Measurements from ENCODE around the gene AGAP5. TPM values are rescaled to one million over a fixed set of nuclear protein-coding genes. Genes with fewer than 3 reads are reported as not detected.

The AGAP5 gene
- total and polyA plus RNA-seq, 10 of the 15 experiments (the other 5 are each of a cell fraction or from before 2014, with no cell fraction given) = 0.68 to 8.5 (median 6.7) TPM; not detected in 1

DNA sequence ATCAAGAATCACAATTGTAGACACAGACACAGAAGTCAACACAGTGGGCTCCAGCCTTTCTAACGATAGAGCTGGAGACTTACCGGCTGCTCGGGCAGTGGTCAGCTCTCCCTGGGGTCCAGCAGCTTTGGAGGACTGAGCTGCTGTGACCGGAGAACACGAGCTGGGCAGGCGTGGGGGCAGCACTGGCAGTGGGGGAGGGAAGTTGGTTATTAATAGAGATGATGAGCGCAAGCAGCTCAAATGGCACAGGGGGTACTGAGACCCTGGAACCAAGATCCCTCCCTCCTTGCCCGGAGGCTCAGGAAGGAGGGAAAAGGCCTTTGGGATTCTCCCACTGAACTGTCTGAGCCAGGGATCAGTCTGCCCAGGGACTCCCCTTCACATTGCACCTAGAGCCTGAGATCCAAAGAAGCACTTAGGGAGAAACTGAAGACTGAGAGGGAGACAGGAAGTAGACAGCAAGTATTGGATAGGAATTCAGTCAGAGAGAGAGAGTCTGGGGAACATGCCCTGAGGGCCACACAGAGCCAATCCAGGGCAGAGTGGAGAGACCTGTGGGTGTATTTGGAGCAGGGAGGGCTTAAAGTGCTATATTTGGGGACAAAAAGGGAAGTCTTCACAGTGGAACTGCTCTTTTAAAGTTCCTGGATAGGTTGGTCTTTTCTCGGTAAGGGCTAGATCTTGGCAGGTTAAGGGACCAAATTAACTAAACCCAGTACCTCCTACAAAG, 56.4 kb downstream of the AGAP5 start, which contains the start of gene MYOZ1:
TSS of gene MYOZ1 (minus strand) at position 147 of the 733 bp plus-strand sequence. CDS start 1,457 bp downstream, outside the sequence.
- ChIA-PET SMC1A (ENCODE audit: uncharacterized antibody, unreplicated experiment) (interaction anchor here (0.6 to 5.6 kb wide), 4 partner anchors 12 to 1413 kb away, joined by 3 to 134 read pairs (median 3); no protein-coding TSS in a partner anchor), RAD21 (ENCODE audit: unreplicated experiment) (interaction anchor here (0.6 to 5.4 kb wide), 3 partner anchors 24 to 112 kb away, joined by 3 to 96 read pairs (median 3); no protein-coding TSS in a partner anchor), POLR2A (no interaction called here), CTCF (interaction anchor here (0.6 to 5.2 kb wide), 4 partner anchors 8 to 113 kb away, joined by 3 to 60 read pairs (median 7); no protein-coding TSS in a partner anchor)
- no peaks in the 10 kb centered on the region for H3K36me3 ChIP-seq (ENCODE audit: control insufficient read depth in 2 of 2, insufficient read depth in 2 of 2, low read length in 1 of 2)
- no peaks in the 10 kb centered on the region for H3K9me3 ChIP-seq (replicated peaks; ENCODE audit: control insufficient read depth, insufficient read depth, low read length)
- H4K20me1 ChIP-seq (ENCODE audit: control insufficient read depth, insufficient read depth) = no peaks in the 10 kb centered on the region
- intact Hi-C loops (cut with micrococcal nuclease; ENCODE audit: unreplicated experiment) = no loop called here
- ATAC-seq (no peak), DNase-seq (ENCODE audit: low read depth, low spot score) (no peak), FAIRE-seq (no peak)
- no peaks in the 10 kb centered on the region for H3K27me3 ChIP-seq (replicated peaks in 1 of 2; ENCODE audit: control insufficient read depth in 2 of 2, insufficient read depth in 2 of 2, low read length in 1 of 2)
- no peaks in the 10 kb centered on the region for H3K79me2 ChIP-seq (ENCODE audit: control insufficient read depth, insufficient read depth, low read length)
- H3K4me2 ChIP-seq (ENCODE audit: control insufficient read depth, insufficient read depth) = no peak within 1 kb of the TSS
- no peak within 1 kb of the TSS for H3K9ac ChIP-seq (ENCODE audit: control insufficient read depth, insufficient read depth, low read length)
- no TSS peak for BruUV-seq (replicated peaks)
- H3K4me3 ChIP-seq = no peak within 1 kb of the TSS
- WGBS (ENCODE audit: insufficient coverage, insufficient replicate concordance, low lambda C conversion rate, missing lambda C conversion rate) = 66% methylated on average over 9 of the region's 9 CpGs
- no peak for TF ChIP-seq SMC3 (IDR thresholded peaks at IDR 0.05; ENCODE audit: borderline replicate concordance, low read length)
- TF ChIP-seq CHD4 (IDR thresholded peaks at IDR 0.05) = no peak
- TF ChIP-seq, protein P1, sequence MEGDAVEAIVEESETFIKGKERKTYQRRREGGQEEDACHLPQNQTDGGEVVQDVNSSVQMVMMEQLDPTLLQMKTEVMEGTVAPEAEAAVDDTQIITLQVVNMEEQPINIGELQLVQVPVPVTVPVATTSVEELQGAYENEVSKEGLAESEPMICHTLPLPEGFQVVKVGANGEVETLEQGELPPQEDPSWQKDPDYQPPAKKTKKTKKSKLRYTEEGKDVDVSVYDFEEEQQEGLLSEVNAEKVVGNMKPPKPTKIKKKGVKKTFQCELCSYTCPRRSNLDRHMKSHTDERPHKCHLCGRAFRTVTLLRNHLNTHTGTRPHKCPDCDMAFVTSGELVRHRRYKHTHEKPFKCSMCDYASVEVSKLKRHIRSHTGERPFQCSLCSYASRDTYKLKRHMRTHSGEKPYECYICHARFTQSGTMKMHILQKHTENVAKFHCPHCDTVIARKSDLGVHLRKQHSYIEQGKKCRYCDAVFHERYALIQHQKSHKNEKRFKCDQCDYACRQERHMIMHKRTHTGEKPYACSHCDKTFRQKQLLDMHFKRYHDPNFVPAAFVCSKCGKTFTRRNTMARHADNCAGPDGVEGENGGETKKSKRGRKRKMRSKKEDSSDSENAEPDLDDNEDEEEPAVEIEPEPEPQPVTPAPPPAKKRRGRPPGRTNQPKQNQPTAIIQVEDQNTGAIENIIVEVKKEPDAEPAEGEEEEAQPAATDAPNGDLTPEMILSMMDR (IDR thresholded peaks at IDR 0.05 in 2 of 3, conservative IDR thresholded peaks at IDR 0.05 in 1 of 3; ENCODE audit: control insufficient read depth in 2 of 3, extremely low read depth in 1 of 3, insufficient read depth in 1 of 3, low read depth in 3 of 3, low read length in 3 of 3) = no peak
- no peak for TF ChIP-seq NFYB (IDR thresholded peaks at IDR 0.05; ENCODE audit: insufficient read depth, low read depth, low read length)
- TF ChIP-seq, protein P2, sequence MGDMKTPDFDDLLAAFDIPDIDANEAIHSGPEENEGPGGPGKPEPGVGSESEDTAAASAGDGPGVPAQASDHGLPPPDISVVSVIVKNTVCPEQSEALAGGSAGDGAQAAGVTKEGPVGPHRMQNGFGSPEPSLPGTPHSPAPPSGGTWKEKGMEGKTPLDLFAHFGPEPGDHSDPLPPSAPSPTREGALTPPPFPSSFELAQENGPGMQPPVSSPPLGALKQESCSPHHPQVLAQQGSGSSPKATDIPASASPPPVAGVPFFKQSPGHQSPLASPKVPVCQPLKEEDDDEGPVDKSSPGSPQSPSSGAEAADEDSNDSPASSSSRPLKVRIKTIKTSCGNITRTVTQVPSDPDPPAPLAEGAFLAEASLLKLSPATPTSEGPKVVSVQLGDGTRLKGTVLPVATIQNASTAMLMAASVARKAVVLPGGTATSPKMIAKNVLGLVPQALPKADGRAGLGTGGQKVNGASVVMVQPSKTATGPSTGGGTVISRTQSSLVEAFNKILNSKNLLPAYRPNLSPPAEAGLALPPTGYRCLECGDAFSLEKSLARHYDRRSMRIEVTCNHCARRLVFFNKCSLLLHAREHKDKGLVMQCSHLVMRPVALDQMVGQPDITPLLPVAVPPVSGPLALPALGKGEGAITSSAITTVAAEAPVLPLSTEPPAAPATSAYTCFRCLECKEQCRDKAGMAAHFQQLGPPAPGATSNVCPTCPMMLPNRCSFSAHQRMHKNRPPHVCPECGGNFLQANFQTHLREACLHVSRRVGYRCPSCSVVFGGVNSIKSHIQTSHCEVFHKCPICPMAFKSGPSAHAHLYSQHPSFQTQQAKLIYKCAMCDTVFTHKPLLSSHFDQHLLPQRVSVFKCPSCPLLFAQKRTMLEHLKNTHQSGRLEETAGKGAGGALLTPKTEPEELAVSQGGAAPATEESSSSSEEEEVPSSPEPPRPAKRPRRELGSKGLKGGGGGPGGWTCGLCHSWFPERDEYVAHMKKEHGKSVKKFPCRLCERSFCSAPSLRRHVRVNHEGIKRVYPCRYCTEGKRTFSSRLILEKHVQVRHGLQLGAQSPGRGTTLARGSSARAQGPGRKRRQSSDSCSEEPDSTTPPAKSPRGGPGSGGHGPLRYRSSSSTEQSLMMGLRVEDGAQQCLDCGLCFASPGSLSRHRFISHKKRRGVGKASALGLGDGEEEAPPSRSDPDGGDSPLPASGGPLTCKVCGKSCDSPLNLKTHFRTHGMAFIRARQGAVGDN (IDR thresholded peaks at IDR 0.05) = no peak
- TF ChIP-seq, protein P3, sequence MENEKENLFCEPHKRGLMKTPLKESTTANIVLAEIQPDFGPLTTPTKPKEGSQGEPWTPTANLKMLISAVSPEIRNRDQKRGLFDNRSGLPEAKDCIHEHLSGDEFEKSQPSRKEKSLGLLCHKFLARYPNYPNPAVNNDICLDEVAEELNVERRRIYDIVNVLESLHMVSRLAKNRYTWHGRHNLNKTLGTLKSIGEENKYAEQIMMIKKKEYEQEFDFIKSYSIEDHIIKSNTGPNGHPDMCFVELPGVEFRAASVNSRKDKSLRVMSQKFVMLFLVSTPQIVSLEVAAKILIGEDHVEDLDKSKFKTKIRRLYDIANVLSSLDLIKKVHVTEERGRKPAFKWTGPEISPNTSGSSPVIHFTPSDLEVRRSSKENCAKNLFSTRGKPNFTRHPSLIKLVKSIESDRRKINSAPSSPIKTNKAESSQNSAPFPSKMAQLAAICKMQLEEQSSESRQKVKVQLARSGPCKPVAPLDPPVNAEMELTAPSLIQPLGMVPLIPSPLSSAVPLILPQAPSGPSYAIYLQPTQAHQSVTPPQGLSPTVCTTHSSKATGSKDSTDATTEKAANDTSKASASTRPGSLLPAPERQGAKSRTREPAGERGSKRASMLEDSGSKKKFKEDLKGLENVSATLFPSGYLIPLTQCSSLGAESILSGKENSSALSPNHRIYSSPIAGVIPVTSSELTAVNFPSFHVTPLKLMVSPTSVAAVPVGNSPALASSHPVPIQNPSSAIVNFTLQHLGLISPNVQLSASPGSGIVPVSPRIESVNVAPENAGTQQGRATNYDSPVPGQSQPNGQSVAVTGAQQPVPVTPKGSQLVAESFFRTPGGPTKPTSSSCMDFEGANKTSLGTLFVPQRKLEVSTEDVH (IDR thresholded peaks at IDR 0.05; ENCODE audit: low read depth, partially characterized antibody) = no peak
- TF ChIP-seq KDM1A (IDR thresholded peaks at IDR 0.05; ENCODE audit: borderline replicate concordance) = no peak
- no peak for TF ChIP-seq TAF1 (IDR thresholded peaks at IDR 0.05; ENCODE audit: borderline replicate concordance, low read depth, low read length)
- TF ChIP-seq, protein P4, sequence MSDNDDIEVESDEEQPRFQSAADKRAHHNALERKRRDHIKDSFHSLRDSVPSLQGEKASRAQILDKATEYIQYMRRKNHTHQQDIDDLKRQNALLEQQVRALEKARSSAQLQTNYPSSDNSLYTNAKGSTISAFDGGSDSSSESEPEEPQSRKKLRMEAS (IDR thresholded peaks at IDR 0.05; ENCODE audit: low read depth, low read length) = no peak
- no peak for TF ChIP-seq YBX1 (IDR thresholded peaks at IDR 0.05)
- no peak for TF ChIP-seq PAX8 (IDR thresholded peaks at IDR 0.05)
- no peak for TF ChIP-seq RAD21 (IDR thresholded peaks at IDR 0.05; ENCODE audit: insufficient read depth, low read depth, low read length)
- TF ChIP-seq SRF (IDR thresholded peaks at IDR 0.05; ENCODE audit: low read depth in 2 of 2, low read length in 2 of 2) = no peak
- TF ChIP-seq ZSCAN29 (IDR thresholded peaks at IDR 0.05) = no peak
- no peak within 1 kb of the TSS for H3K27ac ChIP-seq (ENCODE audit: control insufficient read depth, insufficient read depth)
- in situ Hi-C loops (cut with MboI) = loop anchor here (5.0 kb wide), 2 partner anchors 109 to 384 kb away; no protein-coding TSS in a partner anchor
- peak within 1 kb of the TSS; percentile 31; the same call in 1 of the 2 replicates for H2AFZ ChIP-seq (ENCODE audit: control insufficient read depth, low read depth, low read length)
- peaks cover 18% of the 10 kb centered on the region for H3K4me1 ChIP-seq (ENCODE audit: control insufficient read depth, insufficient read depth, low read length)
